HepG2 (cell line): Measurements from ENCODE around the gene RBM23. TPM values are rescaled to one million over a fixed set of nuclear protein-coding genes. Genes with fewer than 3 reads are reported as not detected.

ENCODE experiments used
- ARID5B ChIP-seq: IDR thresholded peaks from 2 replicates; pipeline ENCODE4 v1.4.0; 2020; ENCODE audit warnings: mild to moderate bottlenecking, missing genetic modification reagents
- ARNTL ChIP-seq: sonication (generic); formaldehyde crosslinking; IDR thresholded peaks from 2 replicates; pipeline ENCODE4 v1.4.0; 2020; ENCODE audit warnings: mild to moderate bottlenecking, missing genetic modification reagents
- BRD4 ChIP-seq: sonication (generic); formaldehyde crosslinking; IDR thresholded peaks from 2 replicates; pipeline ENCODE4 v1.4.0; 2020; ENCODE audit warnings: missing genetic modification reagents
- DZIP1 ChIP-seq: sonication (generic); formaldehyde crosslinking; IDR thresholded peaks from 2 replicates; pipeline ENCODE4 v1.5.0; 2020; ENCODE audit warnings: mild to moderate bottlenecking, missing genetic modification reagents
- ONECUT2 ChIP-seq: sonication (generic); formaldehyde crosslinking; IDR thresholded peaks from 2 replicates; pipeline ENCODE4 v1.4.0; 2020; ENCODE audit warnings: missing genetic modification reagents
- PHF21A ChIP-seq: sonication (generic); formaldehyde crosslinking; IDR thresholded peaks from 2 replicates; pipeline ENCODE4 v1.5.0; 2020; ENCODE audit warnings: mild to moderate bottlenecking, missing genetic modification reagents
- TRIM22 ChIP-seq: fragments of 450-650 bp; IDR thresholded peaks from 2 replicates; pipeline ENCODE4 v1.6.1; 2017
- ZBED4 ChIP-seq: sonication (generic); formaldehyde crosslinking; IDR thresholded peaks from 2 replicates; pipeline ENCODE4 v1.4.0; 2020; ENCODE audit warnings: missing genetic modification reagents, borderline replicate concordance
- ZBTB44 ChIP-seq: sonication (generic); formaldehyde crosslinking; IDR thresholded peaks from 2 replicates; pipeline ENCODE4 v1.4.0; 2020; ENCODE audit warnings: missing genetic modification reagents
- ZNF33A ChIP-seq: sonication (generic); formaldehyde crosslinking; IDR thresholded peaks from 2 replicates; pipeline ENCODE4 v1.5.1; 2020; ENCODE audit warnings: missing genetic modification reagents, mild to moderate bottlenecking, moderate library complexity, borderline replicate concordance
- ZNF33B ChIP-seq: sonication (generic); formaldehyde crosslinking; IDR thresholded peaks from 2 replicates; pipeline ENCODE4 v1.5.1; 2020; ENCODE audit warnings: mild to moderate bottlenecking, missing genetic modification reagents
- ZNF576 ChIP-seq: sonication (generic); formaldehyde crosslinking; IDR thresholded peaks from 2 replicates; pipeline ENCODE4 v1.4.0; 2020; ENCODE audit warnings: mild to moderate bottlenecking, missing genetic modification reagents
- ZNF616 ChIP-seq: sonication (generic); formaldehyde crosslinking; IDR thresholded peaks from 2 replicates; pipeline ENCODE4 v1.5.0; 2020; ENCODE audit warnings: low read depth, mild to moderate bottlenecking, missing genetic modification reagents
- ZNF678 ChIP-seq: sonication (generic); formaldehyde crosslinking; IDR thresholded peaks from 2 replicates; pipeline ENCODE4 v1.4.0; 2020; ENCODE audit warnings: mild to moderate bottlenecking, missing genetic modification reagents
- polyA plus RNA-seq, 8 experiments: library from polyadenylated mRNA; depleted of rRNA in 3 of 8; stranded (reverse) in 7 of 8; unstranded in 1 of 8; fragments of >200 nt; fragmentation: Illumina TruSeq in 4 of 8; extraction: Trizol in 4 of 8; gene quantifications; 2 replicates each; pipeline versions ENCODE4 v1.2.1 to v1.2.3, GENCODE V29; 2011 to 2016; ENCODE audit warnings: low read depth in 4 of 8, missing spikeins in 1 of 8, mixed read lengths in 1 of 8; ENCODE audit not compliant: insufficient read depth in 1 of 8
- total RNA-seq, 5 experiments: library from RNA; depleted of rRNA; stranded (reverse); fragments of >200 nt; fragmentation: Illumina TruSeq; extraction: Trizol; gene quantifications; 2 replicates each; pipeline ENCODE4 v1.2.3, GENCODE V29; 2016; ENCODE audit warnings: low read depth in 1 of 5

RBM23 gene
- total and polyA plus RNA-seq, 2 of the 13 experiments (the other 11 are each of a cell fraction or from before 2014, with no cell fraction given): 1.5 to 2.1 TPM

- TF ChIP-seq ARID5B (peak; percentile 53), ZNF678 (peak; percentile 95), ZNF33A (CRISPR knock-in tag) (no peak), ARNTL (CRISPR knock-in tag) (peak; percentile 81), TRIM22 (no peak), ONECUT2 (CRISPR knock-in tag) (no peak), DZIP1 (CRISPR knock-in tag) (peak; percentile 82), ZNF616 (CRISPR knock-in tag) (no peak), BRD4 (CRISPR knock-in tag) (no peak; the same call in 1 of the 2 replicates), ZNF33B (CRISPR knock-in tag) (peak; percentile 89), ZNF576 (CRISPR knock-in tag) (0 out of 2 replicates have a peak, but pooled peaks have one; percentile 65), ZBED4 (CRISPR knock-in tag) (peak; percentile 89), PHF21A (CRISPR knock-in tag) (peak; percentile 89), ZBTB44 (peak; percentile 81)
Measured at GRCh38 chr14:22852940-22853767, 65.8 kb downstream of the RBM23 start (continued).
